Stimulated activated CD4-positive, alpha-beta T cell treated with anti-CD3 and anti-CD28 coated beads, Interleukin-15, amount 100 ng/mL, for 24 hours (primary cell): ENCODE data around the gene SMIM5.
"Not testable (repeated sequence)": the region's sequence is repeated elsewhere in the genome, so short reads cannot be mapped to it uniquely, and the experiment has no call there.

ENCODE experiments used
- DNase-seq: peaks from one replicate; pipeline ENCODE4 v3.0.0-alpha.2; 2020

SMIM5 gene, protein sequence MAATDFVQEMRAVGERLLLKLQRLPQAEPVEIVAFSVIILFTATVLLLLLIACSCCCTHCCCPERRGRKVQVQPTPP

DNA sequence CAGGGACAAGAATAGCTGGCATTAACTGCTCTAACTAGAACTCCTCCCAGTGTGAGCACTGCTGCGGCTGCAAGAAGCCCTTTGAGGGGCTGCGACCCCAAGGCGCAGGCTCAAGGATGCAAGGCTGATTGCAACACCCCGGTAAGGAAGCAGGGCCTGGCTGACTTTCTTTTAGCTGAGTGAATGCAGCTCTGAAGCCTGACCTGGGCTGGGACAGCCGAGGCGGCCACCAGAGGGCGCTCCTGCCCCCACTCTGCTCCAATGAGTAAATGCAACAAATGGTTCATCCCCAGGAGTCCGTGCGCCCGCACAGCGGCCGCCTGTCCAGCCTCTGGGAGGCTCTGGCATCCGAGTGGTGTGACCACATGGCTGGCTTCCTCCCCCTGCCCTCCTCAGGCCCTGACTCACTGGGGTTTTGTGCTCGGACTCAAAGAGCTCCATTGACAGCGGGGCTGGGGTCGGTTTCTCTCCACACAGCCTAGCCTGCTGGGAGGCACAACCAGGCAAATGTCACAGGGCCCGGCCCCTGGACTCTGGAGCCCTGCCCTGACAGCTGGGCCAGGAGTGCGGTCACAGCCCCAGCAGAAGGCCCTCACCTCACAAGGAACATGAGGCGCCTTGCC lies at the start of gene SMIM5:
Gene SMIM5 (plus strand): TSS at position 572 of the 623 bp plus-strand sequence. CDS start 6,768 bp downstream, outside the sequence.
- peak; percentile 89 for DNase-seq

DNA sequence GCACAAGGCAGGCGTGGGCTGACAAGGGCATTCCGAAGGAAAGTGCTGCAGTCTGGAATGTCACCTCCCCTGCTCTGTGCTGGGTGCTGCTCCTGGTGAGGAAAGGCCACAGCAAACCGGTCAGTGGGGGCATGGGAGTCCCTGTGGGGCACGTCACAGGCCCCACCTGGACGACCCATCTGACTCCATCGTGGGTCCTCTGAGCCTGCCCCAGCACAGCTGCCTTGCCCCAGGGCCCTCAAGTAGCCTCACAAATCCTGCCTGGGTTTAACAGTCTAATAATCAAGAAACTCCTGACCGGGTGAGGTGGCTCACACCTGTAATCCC lies 48.4 kb upstream of the SMIM5 start:
- no peak for DNase-seq

DNA sequence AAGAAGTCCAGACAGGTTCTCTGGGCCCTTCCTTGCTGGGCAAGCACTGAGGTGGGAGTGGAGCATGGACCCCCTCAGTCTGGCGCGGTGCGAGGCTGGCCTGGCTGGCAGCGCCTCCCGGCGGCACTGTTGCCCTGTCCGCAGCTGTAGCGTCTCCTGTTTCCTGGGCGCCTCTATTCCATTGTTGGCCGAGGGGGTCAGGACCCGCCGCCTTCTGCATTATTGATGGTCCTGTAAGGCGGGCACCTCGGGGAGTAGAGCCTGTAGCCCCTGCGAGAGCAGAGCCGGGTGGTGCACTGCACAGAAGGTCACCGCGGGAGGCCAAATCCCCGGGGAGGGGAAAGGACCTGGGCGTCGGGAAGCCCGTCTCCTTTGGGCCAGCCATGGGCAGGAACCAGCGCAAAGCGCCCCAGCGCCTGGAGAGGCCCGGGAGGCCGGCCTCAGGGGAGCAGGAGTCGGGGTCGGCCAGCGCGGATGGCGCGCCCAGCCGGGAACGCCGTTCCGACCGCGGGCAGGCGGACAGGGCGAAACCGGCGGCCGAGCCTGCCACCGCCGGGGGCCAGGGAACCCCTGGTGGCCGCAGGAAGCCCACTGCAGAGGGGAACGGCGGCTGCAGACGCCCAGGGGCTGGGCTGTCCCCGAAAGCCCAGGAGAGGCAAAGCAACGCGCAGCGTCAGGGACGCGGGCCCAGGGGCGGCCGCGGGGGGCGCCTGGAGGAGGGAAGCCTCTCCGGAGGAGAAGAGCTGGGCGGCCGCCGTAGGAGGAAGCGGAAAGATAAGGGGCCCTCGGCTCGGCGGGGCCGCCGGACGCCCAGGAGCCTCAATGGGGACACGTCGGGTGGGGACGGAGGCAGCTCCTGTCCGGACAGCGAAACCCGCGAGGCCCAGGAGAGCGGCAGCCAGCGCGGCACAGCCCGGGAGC lies 45.3 kb upstream of the SMIM5 start, which contains the start of gene MYO15B:
Gene MYO15B (plus strand): TSS at position 126 of the 921 bp plus-strand sequence. CDS start 258 bp downstream, at position 384.
- peak; percentile 68 for DNase-seq

DNA sequence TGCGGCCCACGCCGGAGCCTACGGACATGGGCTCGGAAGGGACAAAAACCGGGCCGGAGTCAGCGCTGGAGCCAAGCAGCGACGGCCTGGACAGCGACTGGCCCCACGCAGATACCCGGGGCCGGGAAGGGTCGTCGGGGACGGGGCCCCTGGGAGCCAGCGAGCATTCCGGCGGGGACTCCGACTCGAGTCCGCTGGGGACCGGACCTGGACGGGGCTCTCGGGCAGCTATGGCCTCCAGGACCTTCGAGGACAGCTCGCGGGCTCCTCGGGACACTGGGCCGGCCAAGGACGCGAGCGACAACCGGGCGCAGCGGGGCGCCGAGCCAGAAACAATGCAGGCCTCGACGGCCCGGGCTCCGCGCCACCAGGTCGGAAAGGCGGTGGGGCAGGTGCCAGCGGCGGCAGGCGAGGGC lies 44.6 kb upstream of the SMIM5 start:
- no peak for DNase-seq

DNA sequence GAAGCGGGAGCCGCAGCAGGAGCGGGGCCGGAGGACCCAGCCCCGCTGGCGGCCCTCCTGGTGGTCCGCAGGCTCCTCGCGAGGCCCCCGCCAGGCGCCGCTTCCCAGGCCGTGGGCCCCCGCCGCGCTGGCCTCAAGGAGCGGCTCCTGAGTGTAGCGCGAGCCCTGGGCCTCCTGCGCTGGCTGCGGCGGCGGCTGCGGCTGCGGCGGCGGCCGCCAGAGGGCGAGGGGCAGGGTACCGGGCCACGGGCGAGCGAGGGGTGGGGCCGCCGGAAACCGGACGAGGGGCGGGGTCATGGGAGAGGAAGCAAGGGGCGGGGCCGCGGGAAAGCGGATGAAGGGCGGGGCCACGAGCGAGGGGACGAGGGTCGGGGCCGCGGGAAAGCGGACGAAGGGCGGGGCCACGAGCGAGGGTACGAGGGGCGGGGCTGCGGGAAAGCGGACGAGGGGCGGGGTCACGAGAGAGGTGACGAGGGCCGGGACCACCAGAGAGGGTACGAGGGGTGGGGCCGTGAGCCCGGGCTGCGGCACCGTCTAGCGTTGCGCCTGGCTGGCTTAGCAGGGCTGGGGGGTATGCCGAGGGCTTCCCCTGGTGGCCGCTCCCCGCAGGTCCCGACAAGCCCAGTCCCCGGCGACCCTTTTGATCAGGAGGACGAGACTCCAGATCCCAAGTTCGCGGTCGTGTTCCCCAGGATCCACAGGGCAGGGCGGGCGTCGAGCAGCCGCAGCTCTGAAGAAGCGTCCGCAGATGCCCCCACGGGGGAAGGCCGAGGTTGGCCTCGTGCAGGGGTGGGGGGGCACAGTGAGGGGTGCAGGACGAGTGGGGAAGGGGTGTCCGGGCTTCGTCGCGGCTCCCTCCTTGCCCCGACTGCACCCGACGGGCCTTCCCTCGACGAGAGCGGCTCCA lies 44.0 kb upstream of the SMIM5 start:
- DNase-seq: peak; percentile 99

DNA sequence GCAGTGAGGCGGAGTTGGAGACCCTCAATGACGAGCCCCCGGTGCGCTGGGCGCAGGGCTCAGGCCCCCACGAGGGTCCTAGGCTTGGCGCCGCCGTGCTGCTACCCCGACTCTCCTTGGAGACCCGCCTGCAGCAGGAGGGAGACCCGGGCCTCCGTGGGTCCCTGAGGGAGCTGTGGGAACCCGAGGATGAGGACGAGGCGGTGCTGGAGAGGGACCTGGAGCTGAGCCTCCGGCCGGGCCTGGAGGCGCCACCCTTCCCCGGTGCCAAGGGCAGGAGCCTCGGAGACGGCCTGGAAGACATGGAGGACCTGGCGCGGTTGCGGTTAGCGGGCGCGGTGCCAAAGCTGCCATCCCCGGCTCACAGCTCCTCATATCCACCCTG lies 43.3 kb upstream of the SMIM5 start:
- DNase-seq: no peak

DNA sequence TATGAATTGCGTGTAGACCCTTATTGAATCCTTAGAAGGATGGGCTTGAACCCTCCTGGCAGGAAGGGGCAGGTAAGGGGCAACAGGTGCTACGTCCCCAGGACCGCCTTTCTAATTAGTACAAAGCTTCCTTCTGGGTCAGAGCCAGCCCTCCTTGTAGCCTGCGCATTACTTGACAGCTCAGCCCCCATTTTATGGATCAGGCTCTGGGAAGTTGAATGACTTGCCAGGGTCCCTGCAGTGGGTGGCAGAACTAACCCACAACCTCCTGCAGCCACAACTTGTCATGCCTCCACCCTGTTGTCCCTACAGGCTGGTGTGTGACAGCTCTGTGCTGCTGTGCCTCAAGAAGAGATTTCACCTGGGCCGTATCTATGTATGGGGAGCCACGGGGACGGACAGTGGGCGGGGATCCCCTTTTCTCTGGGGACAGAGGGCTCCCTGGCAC lies 42.9 kb upstream of the SMIM5 start:
- DNase-seq: no peak

DNA sequence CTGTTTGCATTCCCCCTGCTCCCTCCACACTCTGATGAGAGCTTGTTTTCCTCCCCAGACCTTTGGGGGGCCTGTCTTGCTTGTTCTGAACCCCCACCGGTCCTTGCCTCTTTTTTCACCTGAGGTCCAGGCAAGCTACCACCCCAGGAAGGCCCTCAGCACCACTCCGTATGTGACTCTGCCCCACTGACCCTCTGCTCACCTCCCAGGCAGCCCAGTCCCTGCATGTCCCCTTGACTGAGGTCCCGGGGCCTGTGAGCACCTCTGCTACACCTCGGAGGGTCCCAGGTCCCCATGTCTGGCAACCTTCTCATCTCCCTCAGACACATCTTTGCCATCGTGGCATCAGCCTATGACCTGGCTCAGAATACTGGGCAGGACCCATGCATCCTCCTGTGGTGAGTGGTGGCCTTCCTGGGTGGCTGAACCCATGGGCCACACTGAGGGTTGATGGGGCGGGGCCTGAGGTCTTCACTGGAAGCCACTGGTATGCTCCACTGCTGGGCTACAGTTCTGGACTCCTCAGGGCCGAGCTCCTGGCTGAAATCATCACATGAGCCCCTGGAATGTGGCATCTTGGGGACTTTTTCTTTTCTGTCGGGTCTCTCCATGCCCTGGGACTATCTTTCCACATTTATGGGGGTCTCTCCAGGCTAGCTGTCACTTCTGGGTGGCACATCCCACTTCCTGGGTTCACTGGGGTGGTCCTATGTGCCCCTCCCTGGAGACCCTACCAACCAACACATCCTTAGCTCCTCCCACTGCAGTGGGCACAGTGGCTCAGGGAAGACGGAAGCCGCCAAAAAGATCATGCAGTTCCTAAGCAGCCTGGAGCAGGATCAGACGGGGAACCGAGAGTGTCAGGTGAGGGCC lies 42.1 kb upstream of the SMIM5 start:
- DNase-seq: no peak

DNA sequence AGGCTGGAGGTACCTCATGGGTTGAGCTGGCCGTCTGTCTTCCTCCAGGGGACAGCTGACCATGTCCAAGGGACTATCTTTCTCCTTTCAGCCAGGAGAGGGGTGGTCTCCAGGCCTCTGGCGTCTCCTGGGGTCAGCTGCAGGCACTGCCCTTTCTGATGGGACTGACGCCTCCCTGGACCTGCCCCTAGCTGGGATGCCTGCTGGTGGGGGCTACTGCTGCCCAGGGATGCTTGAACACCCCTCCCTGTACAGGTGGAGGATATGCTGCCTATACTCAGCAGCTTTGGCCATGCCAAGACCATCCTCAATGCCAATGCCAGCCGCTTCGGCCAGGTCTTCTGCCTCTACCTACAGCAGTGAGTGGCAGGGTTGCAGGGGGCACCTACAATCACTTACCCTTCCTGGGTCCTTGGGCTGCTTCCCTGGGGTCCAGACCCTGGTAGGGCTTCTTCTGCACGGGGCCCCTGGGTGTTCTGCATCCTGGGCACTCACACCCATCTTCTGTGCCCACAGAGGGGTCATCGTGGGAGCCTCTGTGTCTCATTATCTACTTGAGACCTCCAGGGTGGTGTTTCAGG lies 41.4 kb upstream of the SMIM5 start:
- no peak for DNase-seq

DNA sequence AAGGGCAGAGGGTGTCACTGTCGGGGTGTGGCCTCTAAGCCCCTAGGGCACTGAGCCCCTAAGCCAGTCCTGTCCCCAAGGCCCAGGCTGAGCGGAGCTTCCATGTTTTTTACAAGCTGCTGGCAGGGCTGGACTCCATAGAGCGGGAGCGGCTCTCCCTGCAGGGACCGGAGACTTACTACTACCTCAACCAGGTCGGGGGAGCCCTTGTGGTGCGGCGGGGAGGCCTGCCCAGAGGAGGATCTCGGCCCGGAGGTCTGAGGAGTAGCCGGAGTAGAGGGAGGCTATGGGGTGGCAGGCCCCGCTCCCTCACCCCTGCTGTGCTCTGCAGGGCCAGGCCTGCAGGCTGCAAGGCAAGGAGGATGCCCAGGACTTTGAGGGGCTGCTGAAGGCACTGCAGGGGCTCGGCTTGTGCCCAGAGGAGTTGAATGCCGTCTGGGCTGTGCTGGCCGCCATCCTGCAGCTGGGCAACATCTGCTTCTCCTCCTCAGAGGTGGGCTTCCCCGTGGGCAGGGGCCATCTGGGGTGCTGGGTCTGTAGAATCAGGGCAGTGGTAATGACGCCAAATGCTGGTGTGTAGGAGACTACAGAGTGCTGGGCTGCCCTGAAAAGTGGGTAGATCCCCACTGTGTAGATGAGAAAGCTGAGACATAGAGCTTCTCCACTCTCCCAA lies 40.8 kb upstream of the SMIM5 start:
- no peak for DNase-seq

DNA sequence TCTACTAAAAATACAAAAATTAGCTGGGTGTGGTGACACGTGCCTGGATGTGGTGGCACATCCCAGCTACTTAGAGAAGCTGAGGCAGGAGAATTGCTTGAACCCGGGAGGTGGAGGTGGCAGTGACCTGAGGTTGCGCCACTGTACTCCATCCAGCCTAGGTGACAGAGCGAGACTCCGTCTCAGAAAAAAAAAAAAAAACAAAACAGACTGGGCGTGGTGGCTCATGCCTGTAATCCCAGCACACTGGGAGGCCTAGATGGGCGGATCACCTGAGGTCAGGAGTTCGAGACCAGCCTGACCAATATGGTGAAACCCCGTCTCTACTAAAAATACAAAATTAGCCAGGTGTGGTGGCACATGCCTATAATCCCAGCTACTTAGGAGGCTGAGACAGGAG lies 39.8 kb upstream of the SMIM5 start:
- not testable (repeated sequence) for DNase-seq

DNA sequence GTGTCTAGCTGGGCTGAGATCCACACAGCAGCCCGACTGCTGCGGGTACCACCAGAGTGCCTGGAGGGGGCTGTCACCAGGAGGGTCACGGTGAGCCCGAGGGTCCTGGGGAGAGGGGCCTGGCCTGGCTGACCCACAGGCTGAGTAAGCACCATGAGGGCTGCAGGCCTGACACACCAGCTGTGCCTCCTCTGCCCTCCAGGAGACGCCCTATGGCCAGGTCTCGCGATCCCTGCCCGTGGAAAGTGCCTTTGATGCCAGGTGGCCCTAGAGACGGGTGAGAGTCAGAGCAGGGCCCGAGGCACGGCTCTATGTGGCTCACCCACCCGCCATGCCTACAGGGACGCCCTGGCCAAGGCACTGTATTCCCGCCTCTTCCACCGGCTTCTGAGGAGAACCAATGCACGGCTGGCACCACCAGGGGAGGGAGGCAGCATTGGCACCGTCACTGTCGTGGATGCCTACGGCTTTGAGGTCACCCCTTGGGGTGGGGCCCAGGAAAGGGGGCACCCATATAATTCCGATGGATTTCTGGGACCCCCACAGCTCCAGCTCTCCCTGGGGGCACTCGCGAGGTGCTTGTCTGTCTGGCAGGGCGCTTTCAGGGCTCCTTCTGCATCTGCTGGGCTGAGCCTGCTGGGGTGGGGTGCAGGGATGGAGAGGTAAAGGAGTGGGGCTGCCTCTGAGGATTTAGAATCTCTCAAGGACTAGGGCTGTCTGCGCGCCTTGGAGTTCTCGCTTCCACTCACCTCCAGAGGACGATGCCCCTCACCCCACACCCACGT lies 38.5 kb upstream of the SMIM5 start:
- no peak for DNase-seq

DNA sequence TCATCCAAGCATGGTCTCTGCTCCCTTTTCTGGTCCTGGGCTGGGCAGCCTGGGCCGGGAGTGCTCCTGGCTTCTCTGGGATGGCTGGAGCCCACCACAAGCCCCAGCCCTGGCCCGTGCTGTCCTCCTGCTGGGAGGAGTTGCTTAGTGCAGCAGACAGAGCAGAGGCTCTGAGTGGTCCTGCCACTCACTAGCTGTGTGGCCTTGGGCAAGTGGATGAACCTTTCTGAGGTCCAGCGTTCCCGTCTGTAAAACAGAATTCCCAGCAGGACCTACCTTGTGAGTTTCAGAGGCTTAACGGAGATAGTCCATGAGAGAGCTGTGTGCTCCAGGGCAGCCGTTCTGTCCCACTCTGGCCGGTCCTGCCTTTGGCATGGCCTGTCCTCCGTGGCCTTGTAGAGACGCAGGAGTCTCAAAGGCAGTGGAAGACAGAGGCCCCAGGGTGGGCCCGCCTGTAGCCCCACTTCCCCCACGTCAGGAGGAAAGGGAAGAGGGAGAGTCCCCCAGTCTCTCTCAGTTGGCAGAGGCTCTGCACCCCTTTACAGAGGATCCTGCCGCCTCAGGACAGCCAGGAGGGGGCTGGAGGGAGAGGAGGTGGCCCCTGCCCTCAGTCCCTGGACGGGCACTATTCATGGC lies 37.8 kb upstream of the SMIM5 start:
- no peak for DNase-seq

DNA sequence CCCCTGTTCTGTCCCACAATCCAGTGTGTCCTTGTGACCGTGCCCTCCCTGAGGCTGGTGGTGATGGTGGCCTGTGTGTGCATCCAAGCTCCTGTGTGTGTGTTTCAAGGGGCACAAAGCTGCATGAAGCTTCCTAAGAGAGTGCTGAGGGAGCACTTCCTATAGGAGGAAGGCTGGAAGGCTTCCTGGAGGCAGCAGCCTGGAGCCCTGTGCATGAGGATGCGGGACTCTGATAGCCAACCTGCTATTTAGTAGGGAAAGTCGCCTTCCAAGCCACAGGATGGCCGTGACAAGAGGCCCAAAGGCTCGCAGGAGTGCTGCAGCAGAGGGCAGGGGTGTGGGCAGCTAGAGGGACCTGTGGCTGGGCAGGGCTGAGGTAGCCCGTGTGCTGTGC lies 37.3 kb upstream of the SMIM5 start:
- no peak for DNase-seq

DNA sequence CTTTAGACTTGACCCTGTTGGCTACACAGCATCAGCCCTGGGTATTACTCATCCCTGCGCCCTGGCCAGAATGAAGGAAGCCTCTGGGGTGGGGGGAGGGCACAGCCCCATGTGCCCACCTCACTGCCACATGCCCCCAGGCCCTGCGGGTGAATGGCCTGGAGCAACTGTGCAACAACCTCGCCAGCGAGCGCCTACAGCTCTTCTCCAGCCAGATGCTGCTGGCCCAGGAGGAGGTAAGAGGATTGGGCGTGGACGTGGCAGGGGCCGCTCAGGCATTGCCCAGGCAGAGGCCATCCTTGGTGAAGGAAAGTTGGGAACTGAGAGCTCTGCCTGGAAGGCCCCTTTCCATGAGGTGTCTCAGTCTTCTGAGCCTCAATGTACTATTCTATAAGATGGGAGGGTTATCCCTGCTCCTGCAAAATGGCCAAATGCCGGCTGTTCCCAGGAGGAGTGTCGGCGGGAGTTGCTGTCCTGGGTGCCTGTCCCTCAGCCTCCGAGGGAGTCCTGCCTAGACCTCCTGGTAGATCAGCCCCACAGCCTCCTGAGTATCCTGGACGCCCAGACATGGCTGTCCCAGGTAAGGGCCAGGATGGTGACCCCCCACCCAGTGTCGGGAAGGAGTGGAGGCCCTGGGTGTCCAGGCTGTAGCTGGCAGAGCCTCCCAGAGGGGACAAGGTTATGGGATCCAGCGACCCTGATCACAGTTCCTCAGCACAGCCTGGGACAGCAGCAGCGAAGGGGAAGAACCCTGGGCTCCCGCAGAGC lies 36.7 kb upstream of the SMIM5 start:
- DNase-seq: no peak

DNA sequence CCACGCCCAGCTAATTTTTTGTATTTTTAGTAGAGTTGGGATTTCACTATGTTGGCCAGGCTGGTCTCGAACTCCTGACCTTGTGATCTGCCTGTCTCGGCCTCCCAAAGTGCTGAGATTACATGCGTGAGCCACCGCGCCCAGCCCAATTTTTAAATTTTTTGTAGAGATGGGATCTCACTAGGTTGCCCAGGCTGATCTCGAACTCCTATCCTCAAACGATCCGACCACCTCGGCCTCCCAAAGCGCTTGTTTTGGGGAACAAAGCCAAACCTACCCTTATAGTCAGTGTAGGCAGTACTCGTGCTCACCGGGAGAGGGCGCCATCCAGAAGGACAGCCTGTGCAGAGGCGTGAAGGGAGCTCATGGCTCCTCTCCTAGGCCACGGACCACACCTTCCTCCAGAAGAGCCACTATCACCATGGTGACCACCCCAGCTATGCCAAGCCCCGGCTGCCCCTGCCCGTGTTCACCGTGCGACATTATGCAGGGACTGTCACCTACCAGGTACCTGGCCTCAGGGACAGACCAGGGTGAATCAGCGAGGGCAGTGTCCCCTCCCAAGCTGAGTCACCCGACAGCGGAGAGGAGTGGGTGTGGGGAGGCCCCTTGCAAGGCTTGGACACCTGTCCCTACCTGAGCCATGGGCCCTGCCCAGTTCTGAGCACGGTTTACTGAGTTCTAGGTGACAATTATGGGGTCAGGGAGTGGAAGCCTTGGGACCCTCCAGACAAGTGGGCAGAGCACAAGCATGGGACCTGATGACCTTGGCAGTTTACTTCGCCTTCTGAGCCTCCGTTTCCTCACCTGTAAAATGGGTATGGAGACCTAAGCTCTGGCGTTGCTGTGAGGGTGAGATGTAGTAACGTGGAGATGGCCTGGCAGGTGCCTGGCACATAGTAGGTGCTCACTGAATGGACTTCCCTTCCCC lies 31.9 kb upstream of the SMIM5 start:
- peak; percentile 75 for DNase-seq

DNA sequence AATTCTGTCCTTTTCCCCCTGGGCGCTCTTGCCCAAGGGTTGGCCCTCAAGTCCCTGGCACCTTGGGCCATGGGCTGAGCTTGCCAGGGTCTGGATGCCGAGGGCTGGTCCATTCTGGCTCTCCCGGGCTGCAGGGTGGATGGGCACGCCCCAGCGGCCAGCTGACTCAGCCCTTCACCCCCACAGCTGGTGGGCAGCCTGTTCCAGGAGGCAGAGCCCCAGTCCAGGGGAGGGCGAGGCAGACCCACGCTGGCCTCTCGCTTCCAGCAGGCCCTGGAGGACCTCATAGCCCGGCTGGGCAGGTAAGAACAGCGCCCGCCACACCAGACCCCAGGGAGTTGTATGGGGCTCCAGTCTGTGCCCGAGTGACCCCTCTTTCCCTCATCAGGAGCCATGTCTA lies 30.6 kb upstream of the SMIM5 start:
- DNase-seq: no peak

DNA sequence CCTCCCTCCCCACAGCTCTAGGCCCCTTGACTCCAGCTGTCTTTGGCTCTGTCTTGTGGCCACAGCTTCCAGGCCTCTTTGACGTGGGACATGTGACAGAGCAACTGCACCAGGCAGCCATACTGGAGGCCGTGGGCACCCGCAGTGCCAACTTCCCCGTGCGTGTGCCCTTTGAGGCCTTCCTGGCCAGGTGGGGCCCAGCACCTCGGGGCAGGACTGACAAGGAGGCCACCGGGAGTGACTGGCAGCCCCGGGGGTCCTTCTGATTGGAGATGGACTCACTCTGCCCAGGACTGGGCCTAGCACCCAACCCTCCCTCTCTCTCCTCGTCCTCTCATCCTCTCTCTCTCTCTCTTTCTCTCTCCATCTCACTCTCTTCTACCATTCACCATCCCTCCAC lies 30.1 kb upstream of the SMIM5 start:
- no peak for DNase-seq
